Left lung (tissue), 10 donors: ENCODE results near the gene SPEF2. TPM values are rescaled to one million over a fixed set of nuclear protein-coding genes. Genes with fewer than 3 reads are reported as not detected.
A peak's percentile ranks its signal among the peaks of the same experiment; 100 is the strongest.

Experiments used
- ATAC-seq: fragments of 200-7000 bp; cut with Tn5 transposase; one replicate; pipeline ENCODE4 v1.9.1; 2020; ENCODE audit warnings: moderate library complexity
- DNase-seq, 4 donors: peaks; one replicate each; pipeline ENCODE4 v3.0.0-alpha.2; 2013 to 2020
- H3K27ac ChIP-seq, 2 donors: fragments of 200-600 bp; sonication (generic) in 1 of 2; one replicate each; pipeline versions ENCODE4 v1.5.0 to v1.8.0; 2020 to 2021
- H3K27me3 ChIP-seq, 2 donors: fragments of 200-600 bp; sonication (generic) in 1 of 2; one replicate each; pipeline versions ENCODE4 v1.5.0 to v1.8.0; 2020 to 2021
- H3K36me3 ChIP-seq, 2 donors: fragments of 200-600 bp; sonication (generic) in 1 of 2; one replicate each; pipeline versions ENCODE4 v1.5.0 to v1.8.0; 2020 to 2021
- H3K4me1 ChIP-seq, 2 donors: fragments of 200-600 bp; one replicate each; pipeline ENCODE4 v1.8.0; 2021
- H3K4me3 ChIP-seq, 2 donors: fragments of 200-600 bp; sonication (generic) in 1 of 2; one replicate each; pipeline versions ENCODE4 v1.5.0 to v1.8.0; 2020 to 2021; ENCODE audit warnings: mild to moderate bottlenecking in 1 of 2
- H3K9me3 ChIP-seq, 2 donors: fragments of 200-600 bp; sonication (generic) in 1 of 2; one replicate each; pipeline versions ENCODE4 v1.5.0 to v1.8.0; 2020 to 2021
- CTCF ChIP-seq, 2 donors: fragments of 200-600 bp; sonication (generic) in 1 of 2; IDR thresholded peaks; one replicate each; pipeline versions ENCODE4 v1.5.0 to v1.8.0; 2021; ENCODE audit warnings: antibody characterized with exemption in 2 of 2
- intact Hi-C, 2 donors: fragments of 100-400 bp; cut with DNase I; formaldehyde crosslinking; loops; one replicate each; pipeline versions ENCODE4 v1.11.2 to v1.14.2; 2022
- polyA plus RNA-seq, 6 donors: library from polyadenylated mRNA; unstranded; fragments of 120-200 nt; gene quantifications; one replicate each; pipeline ENCODE4 v1.2.1, GENCODE V29; 2013; ENCODE audit not compliant: insufficient read length in 6 of 6
- total RNA-seq, 2 donors: library from RNA; stranded (reverse); fragmentation: NEBNext Ultra II Directional; extraction: Animal tissue kit (Norgen Biotek cat#: 25700); gene quantifications; one replicate each; pipeline ENCODE4 v1.2.1, GENCODE V29; 2021
- donor health status: DM: no; HTN: yes; CAD: no.
- donor health status: DM: no; HTN: no; CAD: no.

SPEF2 gene
- total and polyA plus RNA-seq, 8 donors, result 5.8 to 51.5 (median 43.0) TPM

GRCh38 chr5:35860686-35861085 lies 243.0 kb downstream of the SPEF2 start:
- Histone ChIP-seq H3K9me3 (no peaks in the 10 kb centered on the region), H3K4me1 (peaks cover 0 to 31% of the 10 kb centered on the region in 2 donors), H3K4me3 (peak overlapping the region in 1 of 2 donors; percentile 46), H3K27me3 (no peaks in the 10 kb centered on the region), H3K27ac (no peak overlapping the region), H3K36me3 (peaks cover 0 to 38% of the 10 kb centered on the region in 2 donors)
- DNase-seq, result no peak
- intact Hi-C loops, result no loop called here
- ATAC-seq, result no peak
- TF ChIP-seq CTCF (IDR thresholded peaks at IDR 0.05), result no peak

- Histone ChIP-seq H3K4me3 (peak overlapping the region in 1 of 2 donors; percentile 46), H3K27me3 (no peaks in the 10 kb centered on the region), H3K27ac (peak overlapping the region in 1 of 2 donors; percentile 19), H3K9me3 (no peaks in the 10 kb centered on the region), H3K36me3 (peaks cover 0 to 38% of the 10 kb centered on the region in 2 donors), H3K4me1 (peaks cover 0 to 22% of the 10 kb centered on the region in 2 donors)
- ATAC-seq, result no peak
- no peak for DNase-seq
- TF ChIP-seq CTCF (IDR thresholded peaks at IDR 0.05), result no peak
- intact Hi-C loops, result no loop called here
Observed at GRCh38 chr5:35861718-35862117, 244.1 kb downstream of the SPEF2 start.

GRCh38 chr5:35862126-35862525 lies 244.5 kb downstream of the SPEF2 start:
- Histone ChIP-seq H3K27me3 (no peaks in the 10 kb centered on the region), H3K36me3 (peaks cover 0 to 38% of the 10 kb centered on the region in 2 donors), H3K4me1 (peaks cover 0 to 22% of the 10 kb centered on the region in 2 donors), H3K27ac (peak overlapping the region in 1 of 2 donors; percentile 19), H3K9me3 (no peaks in the 10 kb centered on the region), H3K4me3 (peak overlapping the region in 1 of 2 donors; percentile 46)
- DNase-seq (no peak), ATAC-seq (no peak)
- no peak for TF ChIP-seq CTCF (IDR thresholded peaks at IDR 0.05)
- intact Hi-C loops, result no loop called here

GRCh38 chr5:35863159-35863558 lies 245.5 kb downstream of the SPEF2 start:
- no peak for TF ChIP-seq CTCF (IDR thresholded peaks at IDR 0.05)
- H3K4me3 ChIP-seq, result no peak overlapping the region
- ATAC-seq (no peak), DNase-seq (peak in 1 of 4 donors; percentile 28)
- H3K9me3 ChIP-seq, result no peaks in the 10 kb centered on the region
- H3K4me1 ChIP-seq, result peaks cover 0 to 22% of the 10 kb centered on the region in 2 donors
- intact Hi-C loops, result no loop called here
- H3K27ac ChIP-seq, result no peak overlapping the region
- H3K36me3 ChIP-seq, result peaks cover 0 to 47% of the 10 kb centered on the region in 2 donors
- H3K27me3 ChIP-seq, result no peaks in the 10 kb centered on the region

Other genes starting within 250 kb of the SPEF2 start
- 100 to 1,000 TPM; 101 to 144 TPM for gene IL7R, start 239.0 kb downstream of the SPEF2 start, total RNA-seq
- 10 to 100 TPM in 2 of 6 donors, 1 to 10 TPM in 4; 3.9 to 16.7 (median 7.9) TPM for gene IL7R, start 239.0 kb downstream of the SPEF2 start, polyA plus RNA-seq